IPS DF 4.7 (cell line): ENCODE data around the gene UBA3.
A peak's percentile ranks its signal among the peaks of the same experiment; 100 is the strongest.

Source experiments
- DNase-seq: peaks from one replicate; pipeline ENCODE4 v3.0.0-alpha.2; 2013; ENCODE audit warnings: low spot score; ENCODE audit errors: extremely low read depth

Gene UBA3

DNA sequence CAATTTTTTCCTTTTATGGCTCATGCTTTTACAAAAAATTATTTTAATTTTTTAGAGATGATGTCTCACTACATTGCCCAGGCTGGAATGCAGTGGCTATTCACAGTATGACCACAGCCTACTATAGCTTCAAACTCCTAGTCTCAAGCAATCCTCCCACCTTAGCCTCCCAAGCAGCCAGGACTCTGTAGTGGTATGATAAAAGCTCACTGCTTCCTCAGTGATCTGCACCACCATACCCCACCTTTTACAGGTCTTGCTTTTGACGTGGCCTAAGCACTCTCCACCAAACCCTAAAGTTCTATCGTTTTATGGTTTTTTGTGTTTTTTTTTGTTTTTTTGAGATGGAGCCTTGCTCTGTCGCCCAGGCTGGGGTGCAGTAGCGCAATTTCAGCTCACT is 14.0 kb downstream of the UBA3 start:
- no peak for DNase-seq

DNA sequence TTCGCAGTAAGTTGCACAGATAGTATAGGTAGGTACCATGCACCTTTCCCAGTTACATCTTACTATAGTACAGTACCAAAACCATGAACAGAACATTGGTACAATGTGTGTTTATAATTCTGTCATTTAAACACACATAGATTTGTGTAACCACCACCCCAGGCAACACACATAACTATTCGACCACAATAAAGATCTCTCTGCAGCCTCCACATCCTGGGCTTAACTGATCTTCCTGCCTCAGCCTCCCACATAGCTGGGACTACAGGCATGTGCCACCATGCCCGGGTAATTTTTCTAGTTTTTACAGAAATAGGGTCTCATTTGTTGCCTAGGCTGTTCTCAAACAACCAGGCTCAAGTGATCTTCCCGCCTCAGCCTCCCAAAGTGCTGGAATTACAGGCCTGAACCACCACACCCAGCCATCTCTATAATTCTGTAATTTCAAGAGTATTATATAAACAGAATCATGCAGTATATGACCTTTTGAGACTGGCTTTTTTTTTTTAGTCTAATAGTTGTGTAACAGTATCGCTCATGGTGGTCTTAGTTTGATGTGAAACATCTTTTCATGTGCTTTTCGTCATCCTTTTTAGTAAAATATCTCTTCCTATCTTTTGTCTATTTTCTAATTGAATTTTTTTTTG is 14.7 kb downstream of the UBA3 start:
- no peak for DNase-seq

DNA sequence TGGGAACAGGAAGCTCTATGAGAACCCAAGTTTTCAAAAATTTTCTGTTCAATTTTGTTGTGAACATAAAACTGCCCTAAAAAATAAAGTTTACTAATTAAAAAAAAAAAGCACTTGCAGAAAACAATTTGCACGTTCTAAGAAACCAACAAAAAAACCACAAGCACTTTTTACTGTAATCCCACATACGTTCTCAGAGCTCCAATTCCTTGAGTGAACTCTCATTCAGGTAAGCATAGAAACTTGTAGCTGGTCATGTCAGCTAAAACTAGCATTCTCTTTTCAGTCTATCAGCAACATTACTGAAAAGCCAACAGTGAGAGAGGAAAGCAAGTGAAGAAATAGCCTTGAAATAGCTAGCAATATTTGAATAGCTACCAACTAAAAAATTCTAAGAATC is 16.5 kb downstream of the UBA3 start:
- DNase-seq = no peak

GRCh38 chr3:69059688-69060087 is 20.5 kb downstream of the UBA3 start:
- no peak for DNase-seq

DNA sequence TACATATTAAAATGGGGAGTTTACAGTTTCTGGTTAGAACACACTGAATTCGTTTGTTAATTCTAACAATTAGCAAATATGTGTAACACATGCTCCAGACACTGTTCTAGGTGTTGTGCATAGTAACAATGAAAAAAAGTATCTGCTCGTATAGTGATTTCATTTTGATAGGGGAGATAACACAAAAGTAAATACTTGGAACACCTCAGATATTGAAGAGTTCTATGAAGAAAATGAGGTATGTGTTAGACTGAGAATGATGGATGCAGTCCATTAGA is 21.3 kb downstream of the UBA3 start:
- no peak for DNase-seq

DNA sequence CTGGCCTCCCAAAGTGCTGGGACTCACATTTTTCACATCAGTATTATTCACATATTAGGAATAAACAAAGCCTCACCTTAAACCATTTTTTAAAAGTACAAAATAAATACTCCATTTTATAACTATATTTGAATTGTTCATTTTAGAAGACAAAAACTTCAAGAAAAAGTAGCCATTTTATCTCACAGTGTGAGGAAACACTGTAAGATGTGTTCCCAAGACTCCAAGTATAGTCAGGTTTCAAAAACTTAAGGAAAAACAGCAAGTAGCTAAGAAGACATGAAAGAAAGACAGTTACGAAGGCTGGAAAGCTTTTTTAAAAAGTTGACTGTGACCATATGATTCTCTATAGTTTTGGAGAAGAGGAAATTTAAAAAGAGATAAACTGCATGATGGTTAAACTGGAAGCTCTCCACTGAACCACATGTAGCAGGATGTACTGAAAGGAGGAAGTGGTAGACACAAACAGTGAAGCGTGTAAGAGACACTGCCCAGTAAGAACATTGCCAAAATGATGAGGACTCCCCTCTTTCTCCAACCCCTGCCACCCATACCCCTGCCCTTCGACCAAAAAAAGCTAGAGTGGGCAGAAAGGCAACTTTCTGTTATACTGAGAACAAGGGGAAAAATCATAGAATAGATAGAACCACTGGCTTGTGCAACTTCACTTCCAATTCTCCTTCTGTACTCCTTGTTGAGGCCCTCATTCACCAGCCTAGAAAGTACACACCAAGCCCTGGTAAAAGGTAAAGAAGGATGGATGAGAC is 21.8 kb downstream of the UBA3 start:
- DNase-seq = no peak

DNA sequence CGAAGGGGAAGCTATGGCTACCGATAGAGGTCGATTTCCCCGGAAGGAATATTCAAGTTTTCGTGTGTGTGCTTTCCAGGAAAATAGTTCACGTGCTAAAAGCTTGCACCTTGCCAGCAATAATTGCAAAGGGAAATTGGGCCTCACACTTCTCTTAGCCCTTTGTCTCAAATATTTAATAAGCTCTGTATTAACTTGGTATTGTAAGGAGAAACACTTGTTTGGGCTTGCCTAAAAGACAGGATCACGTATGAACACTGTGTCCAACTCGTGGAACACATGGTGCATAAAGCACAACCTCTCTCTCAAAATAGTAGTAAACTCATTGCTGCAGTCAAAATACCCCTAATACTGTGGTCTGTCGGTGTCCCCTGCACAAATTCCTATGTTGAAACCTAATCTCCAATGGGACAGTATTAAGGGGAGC is 27.7 kb downstream of the UBA3 start:
- no peak for DNase-seq

GRCh38 chr3:69051756-69052471 is 28.3 kb downstream of the UBA3 start, which contains the start of gene TMF1:
TMF1 (minus strand) TSS chr3:69052333; CDS start chr3:69052086, 247 bp downstream.
- DNase-seq = peak; percentile 99

DNA sequence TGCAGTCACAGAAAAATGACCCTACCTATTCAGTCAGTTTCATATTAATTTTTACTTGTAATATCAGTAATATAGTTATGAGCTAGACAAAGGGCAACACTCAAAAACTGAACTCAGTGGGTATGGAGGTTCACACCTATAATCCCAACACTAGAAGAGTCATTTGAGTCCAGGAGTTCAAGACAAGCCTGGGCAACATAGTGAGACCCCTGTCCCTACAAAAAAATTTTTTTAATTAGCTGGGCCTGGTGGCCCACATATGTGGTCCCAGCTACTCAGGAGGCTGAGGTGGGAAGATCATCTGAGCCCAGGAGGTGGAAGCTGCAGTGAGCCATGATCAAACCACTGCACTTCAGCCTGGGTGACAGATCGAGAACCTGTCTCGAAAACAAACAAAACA is 31.2 kb downstream of the UBA3 start:
- no peak for DNase-seq

DNA sequence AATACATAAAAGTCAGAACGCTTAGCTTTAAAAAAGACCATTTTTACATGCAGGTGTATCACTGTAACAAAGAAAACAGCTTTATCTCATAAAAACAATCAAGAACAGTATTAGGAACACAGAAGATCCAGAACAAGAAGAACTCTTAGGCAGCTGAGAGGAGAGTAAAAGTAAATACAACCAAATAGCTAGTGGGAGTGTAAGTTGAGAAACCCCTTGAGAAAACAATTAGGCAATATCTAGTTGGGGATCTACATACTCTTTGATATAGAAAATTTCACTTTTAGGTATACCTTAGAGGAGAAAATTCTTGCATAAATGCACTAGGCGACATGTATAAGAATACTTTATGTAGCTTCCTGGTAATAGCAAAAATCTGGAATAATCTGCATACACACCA is 35.6 kb downstream of the UBA3 start:
- no peak for DNase-seq

DNA sequence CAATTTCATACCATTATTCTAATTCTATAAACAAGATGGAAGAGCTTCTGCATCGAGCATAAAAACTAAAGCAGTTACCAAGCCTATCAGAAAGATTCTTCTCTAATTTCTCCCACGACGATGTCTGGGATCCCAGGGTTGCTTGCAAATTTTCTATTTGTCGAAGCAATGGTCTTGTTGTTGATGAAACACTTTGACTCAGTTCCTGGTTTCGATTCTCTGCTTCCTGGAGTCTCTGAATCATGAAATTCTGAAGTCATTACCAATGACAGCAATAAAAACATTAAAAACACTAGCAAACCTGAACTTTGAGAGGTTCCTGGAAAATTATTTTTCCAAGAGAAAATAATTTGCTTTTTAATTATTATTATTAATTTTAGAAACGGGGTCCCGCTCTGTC is 46.7 kb downstream of the UBA3 start:
- no peak for DNase-seq

GRCh38 chr3:69032737-69033136 is 47.4 kb downstream of the UBA3 start:
- DNase-seq = no peak

- no peak for DNase-seq
Observed at GRCh38 chr3:69032142-69032541, 48.0 kb downstream of the UBA3 start.

DNA sequence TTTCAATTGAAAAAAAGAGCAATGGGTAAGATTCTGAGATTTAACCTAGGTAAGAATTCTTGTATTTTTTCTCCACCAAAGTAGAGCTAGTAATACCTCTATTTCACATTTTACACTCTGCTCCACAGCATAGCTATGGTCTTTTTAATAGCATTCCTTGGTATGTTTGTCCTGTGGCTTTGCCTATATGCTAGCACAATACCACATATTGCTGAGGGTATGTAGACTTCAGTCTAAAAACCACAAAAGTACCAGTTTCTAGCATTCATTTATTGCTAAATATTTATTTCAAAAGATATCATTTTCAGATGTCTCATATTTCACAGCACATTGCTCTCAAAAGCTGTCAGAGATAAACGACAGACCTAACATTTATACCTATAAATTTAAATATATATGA is 48.5 kb downstream of the UBA3 start:
- DNase-seq = no peak

GRCh38 chr3:69020857-69021256 is 59.3 kb downstream of the UBA3 start:
- no peak for DNase-seq

DNA sequence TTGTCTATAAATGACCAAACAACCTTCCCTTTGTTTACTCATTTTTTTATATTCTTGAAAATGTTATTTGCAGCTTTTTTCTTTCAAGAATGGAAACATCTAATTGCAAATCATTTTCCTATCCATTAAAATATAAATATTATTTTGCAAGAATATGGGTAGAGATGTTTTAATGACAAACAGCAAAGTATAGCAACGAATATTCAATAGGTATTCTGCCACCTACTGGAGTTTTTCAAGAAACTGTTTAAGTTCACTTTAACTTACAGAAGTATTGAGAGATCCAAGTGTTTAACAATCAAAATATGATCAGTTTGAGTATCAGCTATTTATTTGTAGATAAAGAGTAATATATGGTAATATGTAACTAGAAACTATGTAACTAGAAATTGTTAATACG is 59.7 kb downstream of the UBA3 start:
- no peak for DNase-seq

- no peak for DNase-seq
Observed at GRCh38 chr3:69016901-69017300, 63.3 kb downstream of the UBA3 start.

DNA sequence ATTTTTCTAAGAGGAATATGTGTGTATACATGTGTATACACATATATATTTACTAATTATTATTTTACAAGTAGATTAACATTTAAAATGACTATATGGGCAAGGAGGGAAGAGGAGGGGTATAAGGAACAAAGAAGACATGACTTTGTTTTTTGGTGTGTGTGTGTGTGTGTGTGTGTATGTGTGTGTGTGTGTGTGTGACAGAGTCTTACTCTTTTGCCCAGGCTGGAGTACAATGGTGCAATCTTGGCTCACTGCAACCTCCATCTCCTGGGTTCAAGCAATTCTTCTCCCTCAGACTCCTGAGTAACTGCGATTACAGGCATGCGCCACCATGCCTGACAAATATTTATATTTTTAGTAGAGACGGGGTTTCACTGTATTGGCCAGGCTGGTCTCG is 64.1 kb downstream of the UBA3 start:
- no peak for DNase-seq

- no peak for DNase-seq
Observed at GRCh38 chr3:69014022-69014580, 66.1 kb downstream of the UBA3 start.

DNA sequence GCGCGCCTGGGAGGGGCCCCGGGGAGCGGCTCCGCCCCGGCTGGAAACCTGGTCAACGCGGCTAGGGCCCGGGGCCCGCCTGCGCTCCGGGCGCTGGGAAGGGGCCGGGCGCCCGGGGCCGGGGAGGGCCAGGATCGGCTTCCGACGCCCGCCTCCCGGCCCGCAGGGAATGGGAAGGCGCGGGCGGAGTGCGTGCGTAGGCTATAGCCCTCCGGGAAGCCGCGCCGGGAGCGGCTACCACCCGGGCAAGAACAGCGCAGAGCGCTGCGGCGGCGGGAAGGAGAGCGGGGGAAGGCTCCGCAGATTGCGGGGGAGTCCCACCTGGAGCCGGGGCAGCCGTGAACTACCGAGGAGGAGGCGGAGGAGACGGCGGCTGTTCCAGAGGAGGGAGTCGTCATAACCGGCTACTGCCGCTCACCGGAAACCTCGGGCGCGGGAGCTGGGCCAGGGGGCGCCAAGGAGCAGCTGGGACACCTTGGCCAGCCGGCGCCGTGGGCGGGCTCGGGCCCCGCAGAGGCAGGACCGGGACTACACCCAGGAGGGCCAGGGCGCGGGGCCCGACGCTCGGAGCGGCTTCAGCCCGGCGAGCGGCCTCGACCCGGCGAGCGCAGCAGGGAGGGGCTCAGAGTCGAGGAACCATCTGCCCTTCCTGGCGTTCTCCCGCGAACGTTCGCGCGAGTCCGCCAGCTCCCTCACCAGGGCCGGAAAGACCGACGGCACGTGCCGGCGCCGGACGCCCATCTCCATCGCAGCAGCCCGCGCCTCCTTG is 66.7 kb downstream of the UBA3 start, which contains the start of gene EOGT:
Gene EOGT, minus strand, starts transcription at position 432 of the 769 bp plus-strand sequence. CDS start 3,838 bp downstream, outside the sequence.
- no peak for DNase-seq

GRCh38 chr3:69012800-69013252 is 67.3 kb downstream of the UBA3 start:
- DNase-seq = no peak
